NCI-H1092 treated with DMSO at 0.1 percent for 48 hours (cell line): ENCODE measurements around the gene C12orf43.

Experiments used
- DNase-seq: peaks from one replicate; lab custom pipeline; 2025; lab: John Stamatoyannopoulos, UW

C12orf43 gene

DNA sequence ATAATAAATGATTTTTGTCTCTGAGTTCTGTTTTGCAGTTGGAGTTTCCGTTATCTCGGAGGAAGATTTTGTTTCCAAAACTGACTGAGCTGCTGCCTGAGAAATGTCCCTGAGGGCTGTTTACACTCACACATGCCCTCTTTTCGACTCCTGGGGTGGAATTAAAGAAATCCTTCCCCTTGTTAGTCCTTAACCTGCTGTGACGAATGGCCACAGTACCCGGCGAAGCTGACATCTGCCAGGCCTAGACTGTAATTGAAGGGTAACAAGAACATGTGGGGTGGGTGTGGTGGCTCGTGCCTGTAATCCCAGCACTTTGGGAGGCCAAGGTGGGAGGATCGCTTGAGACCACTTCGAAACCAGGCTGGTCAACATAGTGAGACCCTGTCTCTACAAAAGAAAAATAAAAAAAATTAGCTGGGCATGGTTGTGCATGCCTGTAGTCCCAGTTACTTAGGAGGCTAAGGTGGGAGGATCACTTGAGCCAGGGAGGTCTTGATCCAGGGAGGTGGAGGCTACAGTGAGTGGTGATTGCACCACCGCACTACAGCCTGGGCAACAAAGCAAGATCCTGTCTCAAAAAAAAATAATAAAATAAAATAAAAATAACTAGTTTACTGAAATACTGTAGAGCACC, 14.4 kb upstream of the C12orf43 start:
- no peak for DNase-seq

DNA sequence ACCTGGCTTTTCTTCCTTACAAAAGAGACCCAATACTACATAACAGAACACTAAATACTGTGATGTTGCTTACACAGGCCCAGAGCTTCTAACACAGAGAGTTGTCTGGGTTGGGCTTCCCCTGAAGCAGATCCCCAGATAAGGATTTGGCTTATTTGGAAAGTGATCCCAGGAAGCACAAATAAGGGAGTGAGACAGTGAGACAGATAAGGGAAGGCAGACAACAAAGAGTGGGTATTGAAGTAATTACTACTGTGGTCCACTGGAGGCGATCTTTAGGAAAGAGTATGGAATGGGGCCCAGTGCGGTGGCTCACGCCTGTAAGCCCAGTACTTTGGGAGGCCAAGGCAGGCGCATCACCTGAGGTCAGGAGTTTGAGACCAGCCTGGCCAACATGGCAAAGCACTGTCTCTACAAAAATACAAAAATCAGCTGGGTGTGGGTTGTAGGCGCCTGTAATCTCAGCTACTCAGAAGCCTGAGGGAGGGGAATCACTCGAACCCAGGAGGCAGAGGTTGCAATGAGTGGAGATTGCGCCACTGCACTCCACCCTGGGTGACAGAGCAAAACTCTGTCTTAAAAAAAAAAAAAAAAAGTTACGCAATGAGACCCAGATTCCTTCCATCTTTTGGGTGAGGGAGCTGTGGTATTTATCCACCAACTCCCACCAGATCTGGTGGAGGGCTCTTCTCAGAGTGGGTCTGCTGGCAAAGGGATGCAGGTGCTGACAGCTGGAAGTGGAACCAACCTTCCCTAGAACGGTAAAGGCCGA, 10.2 kb upstream of the C12orf43 start:
- no peak for DNase-seq

DNA sequence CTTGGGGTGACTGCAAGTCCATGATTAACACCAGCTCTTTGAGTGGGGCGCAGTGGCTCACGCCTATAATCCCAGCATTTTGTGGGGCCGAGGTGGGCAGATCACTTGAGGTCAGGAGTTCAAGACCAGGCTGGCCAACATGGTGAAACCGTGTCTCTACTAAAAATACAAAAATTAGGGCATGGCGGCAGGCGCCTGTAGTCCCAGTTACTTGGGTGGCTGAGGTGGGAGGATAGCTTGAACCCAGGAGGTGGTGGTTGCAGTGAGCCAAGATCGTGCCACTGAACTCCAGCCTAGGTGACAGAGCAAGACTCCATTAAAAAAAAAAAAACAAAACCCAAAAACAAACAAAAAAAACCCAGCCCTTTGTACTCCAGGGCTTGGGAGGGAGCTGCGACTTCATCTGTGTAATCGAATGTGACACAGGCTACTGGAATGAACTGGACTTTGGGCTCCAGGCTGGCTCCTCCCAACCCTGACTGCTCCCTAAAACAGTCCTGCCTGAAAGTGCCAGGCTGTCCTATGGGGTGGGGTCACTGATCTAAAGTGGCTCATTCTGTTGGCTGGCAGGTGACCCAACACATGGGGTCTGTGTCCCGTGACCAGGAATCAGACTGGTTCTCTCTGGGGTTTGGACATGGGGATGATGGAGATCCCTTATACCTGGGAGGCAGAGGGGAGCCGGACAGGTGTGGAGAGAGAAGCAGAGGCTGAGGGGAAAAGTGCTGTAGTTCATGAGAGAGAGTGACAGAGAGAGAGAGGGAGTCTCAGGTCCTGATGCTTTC, 9.3 kb upstream of the C12orf43 start:
- DNase-seq: no peak

DNA sequence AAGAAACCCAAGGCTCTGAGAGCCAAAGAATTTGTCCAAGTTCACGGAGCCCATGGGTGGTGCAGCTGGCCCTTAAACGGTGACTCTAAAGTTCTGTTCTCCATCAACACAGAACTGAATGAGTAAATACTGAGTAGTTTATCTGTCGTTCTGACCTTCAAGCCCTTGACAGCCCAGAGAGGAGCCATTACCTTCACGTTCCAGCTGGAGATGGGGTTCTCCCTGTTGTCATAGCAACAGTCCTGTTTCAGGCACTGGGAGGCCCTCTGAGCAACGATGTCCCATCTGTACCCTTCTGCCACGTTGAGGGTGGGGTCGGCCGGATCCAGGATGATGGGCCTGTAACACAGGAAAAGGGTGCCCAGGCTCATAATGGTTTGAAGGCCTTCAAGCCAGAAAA, 7.5 kb upstream of the C12orf43 start:
- no peak for DNase-seq

DNA sequence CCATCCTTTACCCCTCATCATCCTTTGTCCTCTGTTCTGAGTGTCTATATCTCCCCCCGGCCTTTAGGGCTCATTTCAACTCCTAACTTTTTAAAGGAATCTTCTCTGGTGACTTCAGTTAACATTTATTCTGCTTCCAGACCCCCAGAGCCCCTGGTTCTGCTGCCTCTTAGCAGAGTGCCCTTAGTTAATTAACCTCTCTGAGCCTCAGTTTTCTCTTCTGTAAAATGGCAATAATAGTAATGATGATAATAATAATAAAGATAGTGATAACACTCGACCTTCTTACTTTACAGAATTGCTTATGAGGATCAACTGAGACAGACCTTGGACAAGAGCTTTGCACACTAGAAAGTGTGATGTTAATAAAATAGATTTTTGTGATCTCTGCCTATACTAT, 6.4 kb upstream of the C12orf43 start:
- no peak for DNase-seq

DNA sequence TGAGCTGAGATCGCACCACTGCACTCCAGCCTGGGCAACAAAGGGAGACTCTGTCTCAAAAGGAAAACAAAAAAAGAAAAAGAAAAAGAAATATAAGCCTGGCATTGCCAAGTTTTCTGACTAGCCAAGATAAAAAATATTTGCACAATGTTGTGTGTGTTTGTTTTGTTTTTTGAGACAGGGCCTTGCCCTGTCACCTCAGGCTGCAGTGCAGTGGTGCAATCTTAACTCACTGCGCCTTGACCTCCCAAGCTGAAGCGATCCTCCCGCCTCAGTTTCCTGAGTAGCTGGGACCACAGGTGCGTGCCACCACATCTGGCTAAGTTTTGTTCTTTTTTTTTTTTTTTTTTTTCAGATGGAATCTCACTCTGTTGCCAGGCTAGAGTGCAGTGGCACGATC, 5.5 kb upstream of the C12orf43 start:
- no peak for DNase-seq

DNA sequence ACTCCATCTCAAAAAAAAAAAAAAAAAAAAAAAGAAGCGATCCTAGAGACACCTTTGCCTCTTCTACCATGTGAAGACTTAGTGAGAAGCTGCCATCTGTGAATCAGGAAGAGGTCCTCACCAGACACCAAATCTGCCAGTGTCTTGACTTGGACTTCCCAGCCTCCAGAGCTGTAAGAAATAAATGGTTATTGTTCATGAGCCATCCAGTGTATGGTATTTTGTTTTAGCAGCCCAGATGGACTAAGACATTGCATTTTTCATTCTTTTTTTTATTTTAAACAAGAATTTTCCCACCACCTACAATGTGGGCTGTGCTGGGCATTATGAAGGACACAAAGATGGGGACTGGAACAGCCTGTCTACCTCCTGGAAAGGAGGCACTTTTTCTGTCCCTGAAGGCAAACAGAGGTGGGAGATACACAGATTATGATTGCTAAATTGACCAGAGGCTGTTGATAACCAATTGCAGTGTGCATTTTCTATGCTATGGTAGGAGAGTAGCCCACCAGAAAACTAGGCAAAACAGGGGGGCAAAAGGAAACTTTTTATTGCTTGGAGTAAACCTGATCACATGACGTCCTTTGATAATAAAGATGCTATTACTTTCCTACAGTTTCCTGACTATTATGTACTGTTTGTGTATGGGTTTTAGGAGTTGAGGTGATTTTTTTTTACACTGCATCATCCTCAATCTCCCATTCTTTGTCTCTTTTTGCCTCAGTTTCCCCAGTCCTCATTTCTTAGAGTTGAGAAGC, 2.8 kb upstream of the C12orf43 start:
- no peak for DNase-seq

DNA sequence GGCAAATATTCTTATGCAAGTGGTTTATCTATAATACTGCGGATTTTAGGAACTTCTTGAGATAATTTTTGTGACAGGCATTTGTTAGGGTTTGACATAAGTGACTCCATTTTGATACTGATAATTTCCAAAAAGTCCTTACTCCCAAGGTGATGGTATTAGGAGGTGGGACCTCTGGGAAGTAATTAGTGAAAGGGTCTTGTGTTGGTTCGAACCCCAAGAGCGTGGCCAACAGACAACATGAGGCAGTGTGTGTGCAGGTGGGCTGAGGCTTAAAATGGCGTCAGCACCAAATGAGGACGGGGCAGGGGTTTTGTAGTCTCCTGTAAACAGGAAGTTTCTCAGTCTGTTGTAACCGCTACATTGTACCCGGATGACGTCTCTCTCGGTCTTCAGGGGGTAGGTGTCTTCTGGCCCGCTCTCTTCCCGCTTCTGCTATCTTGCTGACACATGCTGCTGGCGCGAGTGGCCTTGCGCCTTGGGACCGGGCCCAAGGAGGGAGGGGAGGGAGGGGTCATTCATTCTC, 1.7 kb upstream of the C12orf43 start:
- no peak for DNase-seq

DNA sequence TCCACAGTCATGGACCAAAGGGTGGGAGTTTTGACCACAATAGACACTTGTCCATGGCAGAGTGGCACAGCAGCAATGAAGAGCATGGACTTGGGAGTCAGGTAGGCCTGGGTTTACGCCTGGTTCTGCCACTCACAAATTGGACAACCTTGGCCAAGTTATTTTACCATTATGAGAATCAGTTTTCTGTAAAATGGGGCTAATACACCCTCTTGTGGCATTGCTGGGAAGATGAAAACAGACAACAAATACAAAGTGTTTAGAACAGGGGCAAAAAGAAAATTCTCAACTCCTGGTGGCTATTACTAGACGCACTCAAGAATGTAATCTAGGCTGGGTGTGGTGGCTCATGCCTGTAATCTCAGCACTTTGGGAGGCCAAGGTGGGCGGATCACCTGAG, 2.6 kb downstream of the C12orf43 start:
- no peak for DNase-seq

DNA sequence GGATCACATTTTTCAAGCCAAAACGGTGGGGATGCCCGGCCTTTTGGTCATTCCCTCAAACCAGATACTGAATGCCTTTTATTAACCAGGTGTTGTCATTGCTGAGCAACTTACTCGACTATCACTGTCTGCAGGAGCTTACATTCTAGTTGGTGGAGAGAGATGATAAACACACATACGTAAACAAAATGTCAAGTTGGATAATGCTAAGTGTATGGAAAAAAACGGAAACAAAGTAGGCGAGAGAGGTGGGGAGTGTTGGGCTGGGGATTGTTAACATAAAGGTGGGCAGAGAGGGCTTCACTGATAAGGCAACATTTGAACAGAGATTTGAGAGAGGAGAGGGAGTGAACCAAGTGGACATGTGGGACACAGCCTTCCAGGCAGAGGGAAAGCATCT, 4.5 kb downstream of the C12orf43 start:
- no peak for DNase-seq

DNA sequence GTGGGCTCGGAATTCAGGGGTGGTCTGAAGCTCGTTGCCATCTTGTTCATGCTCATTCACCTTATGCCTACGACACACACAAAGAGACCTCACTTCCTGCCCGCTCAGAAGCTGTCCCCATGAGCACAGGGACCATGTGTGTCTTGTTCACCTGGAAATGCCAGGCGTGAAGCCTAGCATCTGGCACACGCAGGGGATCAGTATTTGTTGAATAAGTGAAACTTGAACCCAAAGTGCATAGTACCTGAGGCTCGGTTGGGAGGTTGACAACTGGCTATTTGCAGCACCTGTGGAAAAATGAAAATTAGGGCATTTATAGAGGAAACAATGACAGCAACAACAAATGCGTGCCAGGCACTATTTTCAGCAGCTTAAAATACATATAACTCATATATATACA, 5.4 kb downstream of the C12orf43 start:
- DNase-seq: no peak

DNA sequence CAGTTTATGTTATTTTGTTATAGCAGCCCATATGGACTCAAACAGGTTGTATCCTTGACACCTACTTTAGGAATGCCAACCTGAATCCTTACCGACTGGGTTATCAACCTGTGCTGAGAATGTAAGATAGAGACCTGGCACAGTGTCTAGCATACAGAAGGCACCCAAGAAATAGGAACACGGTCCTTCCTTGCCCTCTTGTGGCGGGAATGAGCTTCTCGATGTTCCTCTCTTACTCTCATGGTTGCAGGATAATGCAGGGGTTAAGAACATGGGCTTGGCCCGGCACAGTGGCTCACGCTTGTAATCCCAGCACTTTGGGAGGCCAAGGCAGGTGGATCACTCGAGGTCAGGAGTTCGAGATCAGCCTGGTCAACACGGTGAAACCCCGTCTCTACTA, 6.5 kb downstream of the C12orf43 start:
- DNase-seq: no peak

DNA sequence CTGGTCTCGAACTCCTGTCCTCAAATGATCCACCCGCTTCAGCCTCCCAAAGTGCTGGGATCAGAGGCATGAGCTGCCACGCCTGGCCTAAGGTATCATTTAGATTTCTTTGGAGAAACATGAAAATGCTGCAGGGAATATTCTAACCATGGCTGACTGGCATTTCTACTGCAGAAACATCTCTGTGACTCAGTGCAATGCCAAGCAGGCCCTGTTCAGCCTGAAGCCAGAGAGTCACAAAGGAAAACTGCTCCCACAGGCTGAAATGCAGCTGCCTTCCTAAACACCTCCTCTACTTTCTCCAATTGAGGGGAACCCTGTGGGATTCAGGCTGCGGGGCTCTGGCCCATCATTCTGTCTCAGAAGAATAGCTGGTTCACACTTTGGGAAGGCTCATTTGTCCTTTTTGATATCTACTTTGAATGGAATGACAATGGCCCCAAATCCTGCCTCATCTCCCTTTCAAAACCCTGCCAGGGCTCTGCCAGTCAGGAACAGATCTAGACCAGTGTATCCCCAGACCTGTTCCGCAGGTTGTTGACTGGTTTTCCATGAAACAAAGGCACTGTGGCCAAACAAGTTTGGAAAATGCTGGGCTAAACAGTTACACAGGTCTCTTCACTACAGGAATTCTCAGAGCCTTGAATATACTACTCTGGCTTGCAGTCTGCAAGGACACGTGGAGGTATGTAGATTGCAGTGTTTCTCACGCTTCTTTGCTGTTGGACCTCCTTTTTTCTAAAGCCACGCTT, 7.8 kb downstream of the C12orf43 start:
- no peak for DNase-seq

DNA sequence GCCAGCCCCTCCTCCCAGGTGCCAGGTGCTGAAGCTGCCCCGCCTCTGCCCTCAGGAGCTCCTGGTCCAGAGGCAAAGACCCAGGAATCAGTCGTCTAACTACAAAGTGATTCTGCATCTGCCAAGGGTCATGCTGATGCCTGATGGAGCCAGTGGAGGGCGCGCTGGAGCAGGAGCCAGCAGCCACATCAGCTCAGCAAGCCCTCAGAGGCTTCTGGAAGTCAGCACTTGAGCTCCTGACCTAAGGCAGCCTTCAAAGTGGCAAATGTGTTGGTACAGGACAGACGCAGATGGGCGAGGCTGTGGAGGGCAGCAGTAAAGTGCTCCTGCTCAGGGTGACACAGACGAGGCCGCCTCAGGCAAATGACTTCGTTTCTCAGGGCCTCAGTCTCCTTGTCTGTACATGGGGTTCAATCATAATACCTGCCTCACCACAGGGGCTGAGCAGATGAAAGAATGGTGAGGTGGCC, 10.9 kb downstream of the C12orf43 start:
- DNase-seq: no peak

DNA sequence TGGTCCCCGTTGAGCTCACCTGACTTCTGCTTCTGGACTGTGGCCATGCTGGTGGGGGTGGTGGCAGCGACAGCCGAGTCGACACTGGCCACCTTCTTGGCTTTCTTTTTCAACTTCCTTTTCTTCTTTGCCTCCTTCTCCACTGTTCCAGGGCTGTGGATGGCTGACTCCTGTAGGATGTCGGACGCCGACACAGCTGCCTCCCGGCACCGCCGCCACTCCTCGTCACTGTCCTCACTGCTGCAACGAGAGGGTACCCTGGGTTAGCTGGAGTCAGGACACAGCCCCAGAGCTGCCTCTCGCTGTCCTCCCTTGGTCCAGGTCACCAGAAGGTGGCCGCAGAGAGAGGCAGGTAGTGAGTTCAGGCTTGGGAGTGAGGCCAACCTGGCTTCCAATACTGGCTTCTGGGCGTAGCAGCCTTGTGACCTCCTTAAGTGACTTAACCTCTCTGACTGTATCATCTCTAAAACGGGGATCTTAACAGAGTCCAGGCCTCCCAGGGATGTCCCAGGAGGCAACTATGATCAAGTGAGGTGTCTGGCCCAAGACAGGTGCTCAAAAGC, 12.0 kb downstream of the C12orf43 start:
- no peak for DNase-seq

DNA sequence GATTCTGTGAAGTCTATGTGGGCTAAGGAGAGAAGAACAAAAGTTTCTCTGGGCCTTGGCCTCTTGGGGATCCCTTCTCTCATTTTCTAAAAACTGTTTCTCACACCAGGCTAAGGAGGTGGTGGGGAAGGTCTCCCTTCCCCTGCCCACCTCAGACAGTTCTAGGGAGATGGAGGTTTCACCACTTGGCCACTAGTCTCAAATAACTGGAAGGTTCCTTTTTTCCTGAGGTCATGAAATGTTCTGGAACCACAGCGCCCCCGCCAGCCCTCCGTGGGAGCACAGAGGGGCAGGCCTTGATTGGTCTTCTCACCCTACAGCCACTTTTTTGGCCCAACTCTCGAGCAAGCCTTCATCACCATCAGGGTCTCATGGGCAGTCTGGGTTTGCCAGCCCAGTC, 12.6 kb downstream of the C12orf43 start:
- DNase-seq: no peak

DNA sequence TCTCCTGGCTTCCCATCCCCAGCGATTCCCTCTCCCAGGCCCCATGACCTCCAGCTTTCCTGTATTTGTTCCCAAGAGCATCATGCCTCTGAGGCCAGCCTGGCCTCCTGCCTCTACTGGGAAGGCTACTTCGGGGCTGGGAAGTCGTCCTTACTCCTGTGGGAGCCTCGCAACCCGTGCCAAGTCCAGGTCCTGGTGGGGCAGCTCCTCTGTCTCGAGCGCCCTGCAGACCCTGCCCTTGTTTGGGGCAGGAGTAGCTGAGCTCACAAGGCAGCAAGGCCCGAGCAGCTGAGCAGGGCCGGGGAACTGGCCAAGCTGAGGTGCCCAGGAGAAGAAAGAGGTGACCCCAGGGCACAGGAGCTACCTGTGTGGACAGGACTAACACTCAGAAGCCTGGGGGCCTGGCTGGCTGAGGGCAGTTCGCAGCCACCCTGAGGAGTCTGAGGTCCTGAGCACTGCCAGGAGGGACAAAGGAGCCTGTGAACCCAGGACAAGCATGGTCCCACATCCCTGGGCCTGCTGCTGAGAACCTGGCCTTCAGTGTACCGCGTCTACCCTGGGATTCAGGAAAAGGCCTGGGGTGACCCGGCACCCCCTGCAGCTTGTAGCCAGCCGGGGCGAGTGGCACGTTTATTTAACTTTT, 14.3 kb downstream of the C12orf43 start:
- DNase-seq: no peak

DNA sequence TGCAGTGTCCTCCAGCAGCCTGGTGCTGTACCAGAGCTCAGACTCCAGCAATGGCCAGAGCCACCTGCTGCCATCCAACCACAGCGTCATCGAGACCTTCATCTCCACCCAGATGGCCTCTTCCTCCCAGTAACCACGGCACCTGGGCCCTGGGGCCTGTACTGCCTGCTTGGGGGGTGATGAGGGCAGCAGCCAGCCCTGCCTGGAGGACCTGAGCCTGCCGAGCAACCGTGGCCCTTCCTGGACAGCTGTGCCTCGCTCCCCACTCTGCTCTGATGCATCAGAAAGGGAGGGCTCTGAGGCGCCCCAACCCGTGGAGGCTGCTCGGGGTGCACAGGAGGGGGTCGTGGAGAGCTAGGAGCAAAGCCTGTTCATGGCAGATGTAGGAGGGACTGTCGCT, 15.2 kb downstream of the C12orf43 start:
- no peak for DNase-seq

DNA sequence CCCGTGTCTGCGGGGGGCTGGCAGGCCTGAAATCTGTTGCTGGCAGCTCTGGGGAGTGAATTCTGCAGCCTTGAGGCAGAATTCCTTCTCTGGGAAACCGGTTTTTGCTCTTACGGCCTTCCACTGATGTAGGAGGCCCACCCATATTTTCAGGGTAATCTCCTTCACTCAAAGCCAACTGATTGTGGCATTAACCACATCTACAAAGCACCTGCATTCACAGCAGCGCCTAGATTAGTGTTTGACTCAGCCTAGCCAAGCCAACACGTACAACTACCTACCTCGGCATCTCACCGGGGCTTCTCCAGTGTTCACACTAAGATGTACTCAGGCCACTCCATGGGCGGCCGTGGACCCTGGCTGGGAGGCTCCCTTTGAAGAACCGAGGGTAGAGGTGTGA, 15.8 kb downstream of the C12orf43 start:
- DNase-seq: no peak
